GM12865 (cell line): ENCODE results near the gene LYZL4.

Experiments
- DNase-seq: peaks from one replicate; pipeline ENCODE4 v3.0.0; 2010; ENCODE audit warnings: low read depth
- H3K4me3 ChIP-seq: 2 replicates; pipeline ENCODE4 v1.5.1; 2011; ENCODE audit warnings: mild to moderate bottlenecking, low read depth, low read length, control low read depth
- CTCF ChIP-seq: IDR thresholded peaks from 2 replicates; pipeline ENCODE4 v1.5.1; 2011; ENCODE audit warnings: low read length, control low read depth, low read depth, inconsistent platforms; ENCODE audit not compliant: insufficient read depth; ENCODE audit errors: missing control alignments

LYZL4 gene

GRCh38 chr3:42440924-42441323 is 30.5 kb upstream of the LYZL4 start:
- no peak overlapping the region for H3K4me3 ChIP-seq
- DNase-seq = no peak
- no peak for TF ChIP-seq CTCF

- H3K4me3 ChIP-seq = no peak overlapping the region
- no peak for TF ChIP-seq CTCF
- DNase-seq = no peak
These were observed 29.1 kb upstream of the LYZL4 start for GRCh38 chr3:42439261-42440115.

GRCh38 chr3:42438758-42439157 is 28.3 kb upstream of the LYZL4 start:
- no peak overlapping the region for H3K4me3 ChIP-seq
- no peak for TF ChIP-seq CTCF
- no peak for DNase-seq

GRCh38 chr3:42438193-42438592 is 27.8 kb upstream of the LYZL4 start:
- no peak for TF ChIP-seq CTCF
- no peak for DNase-seq

GRCh38 chr3:42434777-42435380 is 24.5 kb upstream of the LYZL4 start:
- TF ChIP-seq CTCF = no peak
- DNase-seq = no peak
- H3K4me3 ChIP-seq = no peak overlapping the region

More at GRCh38 chr3:42438193-42438592, 27.8 kb upstream of the LYZL4 start:
- no peak overlapping the region for H3K4me3 ChIP-seq

GRCh38 chr3:42432485-42432884 is 22.1 kb upstream of the LYZL4 start:
- no peak for TF ChIP-seq CTCF
- H3K4me3 ChIP-seq = no peak overlapping the region

More at GRCh38 chr3:42432485-42432884, 22.1 kb upstream of the LYZL4 start:
- DNase-seq = no peak
